ENCODE measurements around the gene RTF1.

RTF1 gene

GRCh38 chr15:41490355-41490754, 73.5 kb downstream of the RTF1 start:
- DNase-seq: no peak

- no peak for DNase-seq
Observed at GRCh38 chr15:41491889-41492288, 75.0 kb downstream of the RTF1 start.

- DNase-seq: no peak
Observed at GRCh38 chr15:41492597-41493204, 75.8 kb downstream of the RTF1 start.

GRCh38 chr15:41493205-41493901, 76.5 kb downstream of the RTF1 start, which contains the start of gene ITPKA:
TSS of gene ITPKA (plus strand) at chr15:41493874. CDS start at chr15:41493928, 54 bp downstream.
- DNase-seq: peak; percentile 24

- no peak for DNase-seq
Observed at GRCh38 chr15:41493902-41494189, 77.0 kb downstream of the RTF1 start.

- DNase-seq: peak; percentile 14
Observed at GRCh38 chr15:41494190-41494921, 77.5 kb downstream of the RTF1 start.

GRCh38 chr15:41494922-41495735, 78.2 kb downstream of the RTF1 start:
- no peak for DNase-seq

GRCh38 chr15:41495736-41496599, 79.1 kb downstream of the RTF1 start:
- DNase-seq: no peak

- no peak for DNase-seq
Observed at GRCh38 chr15:41498657-41499056, 81.8 kb downstream of the RTF1 start.

- no peak for DNase-seq
Observed at GRCh38 chr15:41499109-41499851, 82.4 kb downstream of the RTF1 start.

- DNase-seq: no peak
Observed at GRCh38 chr15:41501191-41501917, 84.5 kb downstream of the RTF1 start.

GRCh38 chr15:41501931-41502794, 85.3 kb downstream of the RTF1 start:
- DNase-seq: no peak

GRCh38 chr15:41502795-41503668, 86.1 kb downstream of the RTF1 start:
- no peak for DNase-seq

GRCh38 chr15:41503669-41504010, 86.7 kb downstream of the RTF1 start:
- DNase-seq: no peak

- DNase-seq: no peak
Observed at GRCh38 chr15:41504751-41505492, 88.0 kb downstream of the RTF1 start.

GRCh38 chr15:41505776-41506175, 88.9 kb downstream of the RTF1 start:
- DNase-seq: no peak

- no peak for DNase-seq
Observed at GRCh38 chr15:41506796-41507341, 90.0 kb downstream of the RTF1 start.

- DNase-seq: no peak
Observed at GRCh38 chr15:41507820-41508290, 91.0 kb downstream of the RTF1 start.
